Breast epithelium (tissue), 3 donors: ENCODE measurements around the gene FBXL19.

Source experiments
- CTCF ChIP-seq, 3 donors: fragments of 450-650 bp; IDR thresholded peaks; one replicate each; pipeline ENCODE4 v1.5.1; 2016 to 2017; ENCODE audit warnings: antibody characterized with exemption in 3 of 3, mild to moderate bottlenecking in 3 of 3, moderate library complexity in 3 of 3
- POLR2A ChIP-seq: fragments of 450-650 bp; IDR thresholded peaks from one replicate; pipeline ENCODE4 v1.6.1; 2016; ENCODE audit warnings: antibody characterized with exemption, mild to moderate bottlenecking, moderate library complexity

DNA sequence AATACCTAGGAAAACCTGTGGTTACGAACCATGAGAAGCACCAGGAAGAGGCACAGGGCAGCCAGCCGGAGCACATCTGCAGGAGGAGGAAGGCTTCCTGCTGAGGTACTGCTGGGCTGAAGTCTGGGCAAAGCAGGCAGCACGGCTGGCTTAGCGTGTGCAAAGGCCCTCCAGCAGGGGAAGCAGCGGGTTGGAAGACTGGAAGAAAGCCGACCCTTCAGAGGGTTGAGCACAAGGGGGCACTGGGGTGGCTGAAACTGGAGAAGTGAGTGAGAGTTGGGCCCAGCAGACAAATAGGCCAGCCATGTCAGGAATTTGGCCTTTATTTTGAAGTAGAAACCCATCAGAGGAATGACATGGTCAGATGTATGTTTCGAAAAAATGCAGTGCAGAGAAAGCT, 49.5 kb downstream of the FBXL19 start:
- TF ChIP-seq POLR2A (no peak), CTCF (IDR thresholded peaks at IDR 0.05) (no peak)
